Measurements from ENCODE around the gene COL28A1.

COL28A1 gene

DNA sequence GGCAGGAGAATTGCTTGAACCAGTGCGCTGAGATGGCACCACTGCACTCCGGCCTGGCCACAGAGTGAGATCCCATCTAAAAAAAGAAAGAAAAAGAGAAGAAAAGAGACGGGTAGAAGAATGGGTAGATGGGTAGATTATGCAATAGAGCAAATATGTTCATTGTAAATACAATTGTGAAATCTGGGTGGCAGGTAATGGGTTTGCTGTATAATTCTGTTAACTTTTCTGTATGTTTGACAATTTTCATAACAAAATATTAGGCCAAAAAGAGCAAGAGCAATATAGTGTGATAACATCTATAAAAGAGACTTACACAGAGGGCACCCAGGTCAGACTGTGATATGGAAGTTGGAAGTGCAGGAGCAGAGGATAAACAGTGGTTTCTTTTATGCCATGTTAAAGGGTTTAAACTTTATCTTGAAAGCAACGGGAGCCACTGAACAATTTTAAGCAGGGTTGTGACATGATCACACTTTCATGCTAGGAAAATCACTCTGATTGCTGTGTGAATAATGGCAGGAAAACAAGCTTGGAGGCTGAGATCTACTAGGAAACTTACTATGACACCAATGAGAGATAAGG is 6.7 kb upstream of the COL28A1 start:
- H3K27me3 Mint-ChIP-seq: no peaks in the 10 kb centered on the region
- no peaks in the 10 kb centered on the region for H3K36me3 Mint-ChIP-seq
- no peak overlapping the region for H3K27ac Mint-ChIP-seq
- ATAC-seq: no peak
- no peaks in the 10 kb centered on the region for H3K4me1 Mint-ChIP-seq
- H3K4me3 Mint-ChIP-seq: no peak overlapping the region
- H3K9me3 Mint-ChIP-seq: no peaks in the 10 kb centered on the region

DNA sequence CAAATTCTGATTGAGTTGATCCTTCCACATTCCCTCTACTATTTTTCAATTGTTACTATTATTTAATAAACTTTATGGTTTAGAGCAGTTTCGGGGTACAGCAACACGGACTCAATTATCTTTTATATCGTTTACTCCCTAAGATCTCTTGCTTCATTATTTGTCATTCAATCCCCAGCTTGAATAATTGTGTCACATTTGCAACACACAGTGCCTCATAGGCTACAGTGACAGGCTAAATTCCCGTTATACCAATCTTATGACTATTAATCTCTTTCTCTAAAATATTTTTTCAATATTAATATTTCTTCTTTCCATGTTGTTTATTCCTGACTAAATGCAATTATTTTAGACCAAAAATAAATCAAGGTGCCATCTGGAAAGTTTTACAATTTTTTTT is 4.0 kb upstream of the COL28A1 start:
- H3K36me3 Mint-ChIP-seq: no peaks in the 10 kb centered on the region
- no peaks in the 10 kb centered on the region for H3K9me3 Mint-ChIP-seq
- H3K4me1 Mint-ChIP-seq: no peaks in the 10 kb centered on the region
- H3K27ac Mint-ChIP-seq: no peak overlapping the region
- H3K27me3 Mint-ChIP-seq: no peaks in the 10 kb centered on the region
- ATAC-seq: no peak
- H3K4me3 Mint-ChIP-seq: no peak overlapping the region

DNA sequence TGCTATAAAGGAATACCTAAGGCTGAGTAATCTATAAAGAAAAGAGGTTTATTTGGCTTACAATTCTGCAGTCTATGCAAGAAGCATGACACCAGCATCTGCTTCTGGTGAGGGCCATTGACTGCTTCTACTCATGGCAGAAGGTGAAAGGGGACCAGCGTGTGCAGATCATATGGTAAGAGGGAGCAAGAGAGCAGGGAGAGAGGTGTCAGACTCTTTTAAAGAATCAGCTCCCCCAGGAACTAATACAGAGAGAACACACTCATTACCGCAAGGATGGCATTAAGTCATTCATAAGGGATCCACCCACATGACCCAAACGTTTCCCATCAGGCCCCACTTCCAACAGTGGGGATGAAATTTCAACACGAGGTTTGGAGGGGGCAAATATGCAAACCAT is 3.5 kb upstream of the COL28A1 start:
- H3K4me3 Mint-ChIP-seq: no peak overlapping the region
- H3K36me3 Mint-ChIP-seq: no peaks in the 10 kb centered on the region
- no peaks in the 10 kb centered on the region for H3K9me3 Mint-ChIP-seq
- no peaks in the 10 kb centered on the region for H3K4me1 Mint-ChIP-seq
- no peaks in the 10 kb centered on the region for H3K27me3 Mint-ChIP-seq
- ATAC-seq: no peak
- no peak overlapping the region for H3K27ac Mint-ChIP-seq

DNA sequence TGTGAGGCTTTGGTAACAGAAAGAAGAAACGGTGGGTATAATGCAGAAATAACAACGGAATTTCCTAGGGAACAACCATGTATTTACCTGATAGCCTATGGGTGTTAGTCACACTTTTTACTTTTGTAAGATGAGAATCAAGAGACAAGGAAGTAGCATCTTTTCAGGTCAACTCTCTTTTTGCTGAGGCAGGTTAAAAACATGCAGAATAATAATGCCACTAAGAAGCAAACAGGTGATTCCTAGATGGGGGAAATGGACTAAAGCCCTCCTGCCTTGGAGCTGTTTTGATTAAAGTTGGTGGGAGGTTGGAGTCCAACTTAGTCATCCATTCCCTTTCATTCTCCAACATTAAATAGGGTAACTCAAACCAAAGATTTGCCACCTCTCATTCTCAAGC is 2.0 kb upstream of the COL28A1 start:
- Mint-ChIP-seq H3K4me3 (no peak overlapping the region), H3K9me3 (no peaks in the 10 kb centered on the region), H3K27me3 (no peaks in the 10 kb centered on the region), H3K36me3 (no peaks in the 10 kb centered on the region), H3K4me1 (no peaks in the 10 kb centered on the region), H3K27ac (no peak overlapping the region)
- ATAC-seq: no peak

DNA sequence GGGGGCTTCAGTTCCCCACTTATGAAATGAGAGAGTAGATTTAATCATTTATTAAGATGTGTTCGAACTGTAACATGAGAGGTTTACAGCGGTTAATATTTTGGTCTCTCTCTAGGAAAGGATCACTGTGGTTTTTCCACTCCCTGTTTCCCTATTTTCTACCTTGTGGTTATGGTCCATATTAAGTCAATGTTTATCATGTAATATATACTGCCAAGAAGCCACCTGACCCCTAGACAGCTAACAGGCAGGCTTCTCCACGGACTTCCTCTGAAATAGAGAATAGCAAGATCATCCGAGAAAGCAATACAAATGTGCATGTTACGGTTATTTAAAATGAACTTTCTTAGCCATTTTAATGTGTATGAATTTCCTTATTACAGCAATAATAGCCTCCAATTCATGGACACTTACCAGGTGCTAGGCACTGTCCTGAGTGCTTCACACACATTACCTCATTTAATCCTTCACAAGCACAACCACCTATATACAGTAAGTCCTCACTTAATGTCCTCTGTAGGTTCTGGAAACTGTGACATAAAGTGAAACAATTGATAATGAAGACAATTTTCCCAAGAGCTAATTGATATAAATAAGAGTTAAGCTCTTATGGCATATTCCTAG is 835 bp upstream of the COL28A1 start:
- no peaks in the 10 kb centered on the region for H3K4me1 Mint-ChIP-seq
- no peaks in the 10 kb centered on the region for H3K36me3 Mint-ChIP-seq
- H3K27ac Mint-ChIP-seq: no peak overlapping the region
- ATAC-seq: no peak
- H3K4me3 Mint-ChIP-seq: no peak overlapping the region
- no peaks in the 10 kb centered on the region for H3K27me3 Mint-ChIP-seq
- no peaks in the 10 kb centered on the region for H3K9me3 Mint-ChIP-seq

GRCh38 chr7:7533831-7534430 is 1.7 kb downstream of the COL28A1 start:
- Mint-ChIP-seq H3K27me3 (no peaks in the 10 kb centered on the region), H3K9me3 (no peaks in the 10 kb centered on the region), H3K4me3 (no peak overlapping the region), H3K36me3 (no peaks in the 10 kb centered on the region), H3K27ac (no peak overlapping the region), H3K4me1 (no peaks in the 10 kb centered on the region)
- ATAC-seq: no peak

GRCh38 chr7:7529328-7529727 is 6.3 kb downstream of the COL28A1 start:
- no peak for ATAC-seq
- no peak overlapping the region for H3K4me3 Mint-ChIP-seq
- no peak overlapping the region for H3K27ac Mint-ChIP-seq
- no peaks in the 10 kb centered on the region for H3K9me3 Mint-ChIP-seq
- no peaks in the 10 kb centered on the region for H3K27me3 Mint-ChIP-seq
- no peaks in the 10 kb centered on the region for H3K36me3 Mint-ChIP-seq
- H3K4me1 Mint-ChIP-seq: no peaks in the 10 kb centered on the region

GRCh38 chr7:7527047-7527446 is 8.6 kb downstream of the COL28A1 start:
- no peak overlapping the region for H3K4me3 Mint-ChIP-seq
- no peaks in the 10 kb centered on the region for H3K9me3 Mint-ChIP-seq
- H3K27ac Mint-ChIP-seq: no peak overlapping the region
- ATAC-seq: no peak
- no peaks in the 10 kb centered on the region for H3K4me1 Mint-ChIP-seq
- H3K36me3 Mint-ChIP-seq: no peaks in the 10 kb centered on the region
- no peaks in the 10 kb centered on the region for H3K27me3 Mint-ChIP-seq

GRCh38 chr7:7526006-7526405 is 9.7 kb downstream of the COL28A1 start:
- H3K27ac Mint-ChIP-seq: no peak overlapping the region
- H3K36me3 Mint-ChIP-seq: no peaks in the 10 kb centered on the region
- ATAC-seq: no peak
- H3K4me3 Mint-ChIP-seq: no peak overlapping the region
- no peaks in the 10 kb centered on the region for H3K9me3 Mint-ChIP-seq
- H3K27me3 Mint-ChIP-seq: no peaks in the 10 kb centered on the region
- H3K4me1 Mint-ChIP-seq: no peaks in the 10 kb centered on the region

DNA sequence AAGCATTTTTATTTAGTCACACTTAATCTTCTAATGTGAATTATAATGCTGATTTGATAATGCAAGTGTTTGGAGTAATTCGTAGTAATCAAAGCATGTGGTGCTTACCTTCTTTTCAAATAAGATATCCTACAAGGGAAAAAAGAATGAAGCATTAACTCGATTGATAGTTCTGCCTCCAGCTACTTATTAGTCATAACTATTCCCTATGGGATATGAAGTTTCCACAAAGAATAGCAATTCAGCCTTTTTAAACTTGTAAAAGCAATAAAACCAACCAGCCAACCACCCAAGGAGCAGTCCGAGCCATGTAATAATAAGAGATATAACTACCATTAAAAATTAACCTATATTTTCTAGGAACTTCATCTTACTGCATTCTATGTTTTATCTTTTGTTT is 11.6 kb downstream of the COL28A1 start:
- Mint-ChIP-seq H3K27me3 (no peaks in the 10 kb centered on the region), H3K4me1 (no peaks in the 10 kb centered on the region), H3K4me3 (no peak overlapping the region), H3K27ac (no peak overlapping the region), H3K36me3 (no peaks in the 10 kb centered on the region), H3K9me3 (no peaks in the 10 kb centered on the region)
- ATAC-seq: no peak

- no peaks in the 10 kb centered on the region for H3K9me3 Mint-ChIP-seq
- H3K27me3 Mint-ChIP-seq: no peaks in the 10 kb centered on the region
- no peaks in the 10 kb centered on the region for H3K36me3 Mint-ChIP-seq
- H3K4me1 Mint-ChIP-seq: no peaks in the 10 kb centered on the region
- ATAC-seq: no peak
- H3K4me3 Mint-ChIP-seq: no peak overlapping the region
- H3K27ac Mint-ChIP-seq: no peak overlapping the region
Observed at GRCh38 chr7:7522421-7522820, 13.3 kb downstream of the COL28A1 start.

DNA sequence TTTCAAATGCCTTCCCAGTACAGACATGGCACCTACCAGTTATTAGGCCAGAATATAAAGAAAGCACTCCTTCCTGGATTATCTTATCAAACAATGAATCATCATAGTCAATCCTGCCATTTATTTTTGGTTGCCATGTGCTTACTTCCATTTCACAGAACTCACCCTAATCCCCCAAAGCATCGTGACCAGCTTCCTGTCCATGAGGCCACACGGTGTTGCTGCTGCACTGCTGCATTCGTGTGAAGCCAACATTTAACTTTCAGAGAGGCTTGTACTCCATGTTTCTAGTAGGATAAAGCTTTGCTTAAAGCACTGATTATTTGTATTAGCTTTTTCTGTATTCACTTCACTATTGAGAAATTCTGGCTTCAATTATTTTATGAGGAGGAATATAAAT is 14.4 kb downstream of the COL28A1 start:
- no peak overlapping the region for H3K27ac Mint-ChIP-seq
- H3K9me3 Mint-ChIP-seq: no peaks in the 10 kb centered on the region
- ATAC-seq: no peak
- H3K36me3 Mint-ChIP-seq: no peaks in the 10 kb centered on the region
- no peaks in the 10 kb centered on the region for H3K27me3 Mint-ChIP-seq
- H3K4me1 Mint-ChIP-seq: no peaks in the 10 kb centered on the region
- no peak overlapping the region for H3K4me3 Mint-ChIP-seq

- no peaks in the 10 kb centered on the region for H3K36me3 Mint-ChIP-seq
- no peaks in the 10 kb centered on the region for H3K9me3 Mint-ChIP-seq
- H3K27me3 Mint-ChIP-seq: no peaks in the 10 kb centered on the region
- no peak for ATAC-seq
- no peak overlapping the region for H3K4me3 Mint-ChIP-seq
- H3K27ac Mint-ChIP-seq: no peak overlapping the region
- no peaks in the 10 kb centered on the region for H3K4me1 Mint-ChIP-seq
Observed at GRCh38 chr7:7519528-7519927, 16.1 kb downstream of the COL28A1 start.

DNA sequence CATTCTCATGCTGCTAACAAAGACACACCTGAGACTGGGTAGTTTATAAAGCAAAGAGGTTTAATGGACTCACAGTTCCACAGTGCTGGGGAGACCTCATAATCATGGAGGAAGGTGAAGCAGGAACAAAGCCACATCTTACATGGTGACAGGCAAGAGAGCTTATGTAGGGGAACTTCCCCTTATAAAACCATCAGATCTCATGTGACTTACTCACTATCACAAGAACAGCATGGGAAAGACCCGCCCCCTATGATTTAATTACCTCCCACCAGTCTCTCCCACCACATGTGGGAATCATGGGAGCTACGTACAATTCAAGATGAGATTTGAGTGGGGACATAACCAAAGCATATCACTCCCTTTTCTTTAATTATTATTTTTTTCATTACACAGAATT is 16.6 kb downstream of the COL28A1 start:
- Mint-ChIP-seq H3K9me3 (no peaks in the 10 kb centered on the region), H3K36me3 (no peaks in the 10 kb centered on the region), H3K4me1 (no peaks in the 10 kb centered on the region), H3K4me3 (no peak overlapping the region), H3K27ac (no peak overlapping the region), H3K27me3 (no peaks in the 10 kb centered on the region)
- ATAC-seq: no peak

DNA sequence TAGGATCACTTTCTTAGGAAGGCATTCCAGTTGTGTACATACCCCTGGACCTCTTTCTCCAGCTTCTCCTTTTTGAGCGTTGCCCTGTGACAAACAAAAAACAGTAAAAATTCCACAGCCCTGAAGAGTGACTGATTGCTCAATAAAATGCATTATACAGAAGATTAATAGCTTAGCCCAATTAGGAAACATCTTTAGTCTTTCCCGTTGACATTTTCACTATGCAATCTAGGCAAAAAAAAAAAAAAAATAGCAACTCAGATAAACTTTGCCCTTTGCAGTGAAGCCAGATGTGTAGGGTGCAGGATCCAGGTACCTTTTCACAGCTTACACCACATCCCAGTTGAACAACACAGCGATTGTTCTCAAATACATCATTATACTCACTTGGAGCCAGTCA is 17.9 kb downstream of the COL28A1 start:
- no peaks in the 10 kb centered on the region for H3K4me1 Mint-ChIP-seq
- no peak overlapping the region for H3K4me3 Mint-ChIP-seq
- H3K27me3 Mint-ChIP-seq: no peaks in the 10 kb centered on the region
- no peaks in the 10 kb centered on the region for H3K36me3 Mint-ChIP-seq
- H3K27ac Mint-ChIP-seq: no peak overlapping the region
- H3K9me3 Mint-ChIP-seq: no peaks in the 10 kb centered on the region
- ATAC-seq: no peak

- Mint-ChIP-seq H3K9me3 (no peaks in the 10 kb centered on the region), H3K4me1 (no peaks in the 10 kb centered on the region), H3K27ac (no peak overlapping the region), H3K4me3 (no peak overlapping the region), H3K27me3 (no peaks in the 10 kb centered on the region), H3K36me3 (no peaks in the 10 kb centered on the region)
- ATAC-seq: no peak
Observed at GRCh38 chr7:7516662-7517061, 19.0 kb downstream of the COL28A1 start.
